ENCODE measurements around the gene FBXO45. TPM values are rescaled to one million over a fixed set of nuclear protein-coding genes. Genes with fewer than 3 reads are reported as not detected.

The FBXO45 gene
- total and polyA plus RNA-seq, 9 of the 15 experiments (the other 6 are each of a cell fraction or from before 2014, with no cell fraction given), result 15.2 to 52.8 (median 37.0) TPM

DNA sequence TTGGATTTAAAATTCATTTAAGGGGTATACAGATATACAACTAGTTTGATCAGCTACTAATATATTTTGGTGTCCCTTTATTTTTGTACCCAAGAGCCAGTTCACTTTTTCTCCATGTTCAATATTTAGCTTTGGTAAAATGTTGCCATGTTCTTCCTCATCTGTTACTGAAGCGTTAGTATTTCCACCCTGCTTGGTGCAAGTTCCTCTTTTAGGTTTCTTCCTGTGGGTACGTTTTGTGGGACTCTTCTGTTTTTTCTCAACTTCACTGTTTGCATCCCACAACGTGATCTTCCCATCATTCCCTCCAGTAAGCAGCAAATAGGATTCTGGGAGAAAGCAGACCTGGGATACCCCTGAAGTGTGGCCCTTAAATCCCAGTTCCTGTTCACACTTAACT lies 14.3 kb upstream of the FBXO45 start:
- CTCF ChIA-PET (ENCODE audit: low intra/inter-chr PET ratio), result no interaction called here

DNA sequence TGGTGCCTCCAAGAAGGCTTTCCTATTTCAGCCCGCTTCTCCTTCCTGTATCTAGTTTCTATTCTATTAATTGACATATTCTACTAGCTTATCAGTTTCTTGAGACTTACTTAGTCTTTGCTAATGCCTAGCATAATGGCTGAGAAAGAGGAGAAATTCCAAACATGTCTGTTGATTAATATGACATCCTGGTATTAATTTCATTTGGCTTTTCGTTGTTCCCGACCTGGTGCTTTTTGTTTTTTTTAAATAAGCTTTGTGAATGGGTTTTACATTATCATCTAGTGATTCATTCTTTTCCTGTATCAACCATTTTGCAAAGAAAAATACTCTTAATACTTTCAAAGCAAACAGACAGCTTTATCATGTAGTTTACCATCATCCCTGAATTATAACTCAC lies 13.2 kb upstream of the FBXO45 start:
- FAIRE-seq (no peak), ATAC-seq (no peak), DNase-seq (ENCODE audit: extremely low read depth in 1 of 4, low spot score in 3 of 4) (no peak)
- Histone ChIP-seq H4K20me1 (replicated peaks; ENCODE audit: control insufficient read depth, insufficient read depth, low read length) (no peaks in the 10 kb centered on the region), H3K9ac (ENCODE audit: insufficient read depth in 1 of 2, low read depth in 2 of 2, low read length in 2 of 2) (no peak overlapping the region), H3K4me3 (no peak overlapping the region), H3K4me1 (replicated peaks in 1 of 2; ENCODE audit: control insufficient read depth in 2 of 2, insufficient read depth in 2 of 2, low read length in 2 of 2) (no peaks in the 10 kb centered on the region), H2AFZ (ENCODE audit: low read depth, low read length) (no peak overlapping the region), H3K4me2 (ENCODE audit: insufficient read depth, low read length) (no peak overlapping the region), H3K36me3 (ENCODE audit: control insufficient read depth, insufficient read depth, low read length) (peaks cover 15% of the 10 kb centered on the region), H3K27me3 (ENCODE audit: control insufficient read depth in 2 of 2, insufficient read depth in 2 of 2, low read length in 2 of 2) (no peaks in the 10 kb centered on the region), H3K79me2 (ENCODE audit: control insufficient read depth, insufficient read depth, low read length) (no peaks in the 10 kb centered on the region), H3K9me3 (replicated peaks; ENCODE audit: control insufficient read depth, insufficient read depth, low read depth, low read length) (0 out of 2 replicates have a peak, but pooled peaks cover 3% of the 10 kb centered on the region), H3K9me1 (ENCODE audit: control insufficient read depth, insufficient read depth, low read length) (no peaks in the 10 kb centered on the region), H3K27ac (ENCODE audit: extremely low read depth, low read depth, low read length) (no peak overlapping the region)
- BruUV-seq (replicated peaks), result no TSS peak
- WGBS (ENCODE audit: insufficient coverage, low coverage, missing lambda C conversion rate), result 90% methylated on average over 3 of the region's 3 CpGs
- in situ Hi-C loops (cut with MboI) (no loop called here), intact Hi-C loops (cut with micrococcal nuclease) (no loop called here)
- CTCF ChIA-PET (ENCODE audit: low intra/inter-chr PET ratio), result no interaction called here
- POLR2A ChIA-PET, result interaction anchor here (1.5 to 1.7 kb wide), 2 partner anchors 12 to 13 kb away, joined by 3 to 4 read pairs; partner anchors contain the start of genes FBXO45 and WDR53
- TF ChIP-seq DMBX1 (CRISPR knock-in tag; IDR thresholded peaks at IDR 0.05; ENCODE audit: borderline replicate concordance), result no peak
- TF ChIP-seq STAT5B (CRISPR knock-in tag; IDR thresholded peaks at IDR 0.05), result no peak
- TF ChIP-seq FOXJ3 (CRISPR knock-in tag; IDR thresholded peaks at IDR 0.05), result no peak
- TF ChIP-seq, protein P1, sequence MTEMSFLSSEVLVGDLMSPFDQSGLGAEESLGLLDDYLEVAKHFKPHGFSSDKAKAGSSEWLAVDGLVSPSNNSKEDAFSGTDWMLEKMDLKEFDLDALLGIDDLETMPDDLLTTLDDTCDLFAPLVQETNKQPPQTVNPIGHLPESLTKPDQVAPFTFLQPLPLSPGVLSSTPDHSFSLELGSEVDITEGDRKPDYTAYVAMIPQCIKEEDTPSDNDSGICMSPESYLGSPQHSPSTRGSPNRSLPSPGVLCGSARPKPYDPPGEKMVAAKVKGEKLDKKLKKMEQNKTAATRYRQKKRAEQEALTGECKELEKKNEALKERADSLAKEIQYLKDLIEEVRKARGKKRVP (CRISPR knock-in tag; IDR thresholded peaks at IDR 0.05), result no peak
- no peak for TF ChIP-seq TCF3 (CRISPR knock-in tag; IDR thresholded peaks at IDR 0.05)
- TF ChIP-seq BRCA1 (IDR thresholded peaks at IDR 0.05), result no peak
- no peak for TF ChIP-seq BRCA1 (CRISPR knock-in tag; IDR thresholded peaks at IDR 0.05)
- TF ChIP-seq, protein P2, sequence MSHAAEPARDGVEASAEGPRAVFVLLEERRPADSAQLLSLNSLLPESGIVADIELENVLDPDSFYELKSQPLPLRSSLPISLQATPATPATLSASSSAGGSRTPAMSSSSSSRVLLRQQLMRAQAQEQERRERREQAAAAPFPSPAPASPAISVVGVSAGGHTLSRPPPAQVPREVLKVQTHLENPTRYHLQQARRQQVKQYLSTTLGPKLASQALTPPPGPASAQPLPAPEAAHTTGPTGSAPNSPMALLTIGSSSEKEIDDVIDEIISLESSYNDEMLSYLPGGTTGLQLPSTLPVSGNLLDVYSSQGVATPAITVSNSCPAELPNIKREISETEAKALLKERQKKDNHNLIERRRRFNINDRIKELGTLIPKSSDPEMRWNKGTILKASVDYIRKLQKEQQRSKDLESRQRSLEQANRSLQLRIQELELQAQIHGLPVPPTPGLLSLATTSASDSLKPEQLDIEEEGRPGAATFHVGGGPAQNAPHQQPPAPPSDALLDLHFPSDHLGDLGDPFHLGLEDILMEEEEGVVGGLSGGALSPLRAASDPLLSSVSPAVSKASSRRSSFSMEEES (CRISPR knock-in tag; IDR thresholded peaks at IDR 0.05), result no peak
- TF ChIP-seq, protein P3, sequence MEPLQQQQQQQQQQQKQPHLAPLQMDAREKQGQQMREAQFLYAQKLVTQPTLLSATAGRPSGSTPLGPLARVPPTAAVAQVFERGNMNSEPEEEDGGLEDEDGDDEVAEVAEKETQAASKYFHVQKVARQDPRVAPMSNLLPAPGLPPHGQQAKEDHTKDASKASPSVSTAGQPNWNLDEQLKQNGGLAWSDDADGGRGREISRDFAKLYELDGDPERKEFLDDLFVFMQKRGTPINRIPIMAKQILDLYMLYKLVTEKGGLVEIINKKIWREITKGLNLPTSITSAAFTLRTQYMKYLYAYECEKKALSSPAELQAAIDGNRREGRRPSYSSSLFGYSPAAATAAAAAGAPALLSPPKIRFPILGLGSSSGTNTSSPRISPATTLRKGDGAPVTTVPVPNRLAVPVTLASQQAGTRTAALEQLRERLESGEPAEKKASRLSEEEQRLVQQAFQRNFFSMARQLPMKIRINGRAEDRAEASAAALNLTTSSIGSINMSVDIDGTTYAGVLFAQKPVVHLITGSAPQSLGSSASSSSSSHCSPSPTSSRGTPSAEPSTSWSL (CRISPR knock-in tag; IDR thresholded peaks at IDR 0.05; ENCODE audit: borderline replicate concordance), result no peak
- no peak for TF ChIP-seq GATAD2A (IDR thresholded peaks at IDR 0.05)

More for the DNA sequence above, 14.3 kb upstream of the FBXO45 start:
- ATAC-seq (no peak), FAIRE-seq (no peak), DNase-seq (ENCODE audit: extremely low read depth in 1 of 4, low spot score in 3 of 4) (no peak)
- Histone ChIP-seq H3K9me3 (replicated peaks; ENCODE audit: control insufficient read depth, insufficient read depth, low read depth, low read length) (peaks cover 6% of the 10 kb centered on the region; the same call in 1 of the 2 replicates), H3K4me3 (no peak overlapping the region), H3K36me3 (ENCODE audit: control insufficient read depth, insufficient read depth, low read length) (peaks cover 12% of the 10 kb centered on the region; the same call in 2 of the 3 replicates), H3K79me2 (ENCODE audit: control insufficient read depth, insufficient read depth, low read length) (no peaks in the 10 kb centered on the region), H2AFZ (ENCODE audit: low read depth, low read length) (no peak overlapping the region), H4K20me1 (replicated peaks; ENCODE audit: control insufficient read depth, insufficient read depth, low read length) (no peaks in the 10 kb centered on the region), H3K9me1 (ENCODE audit: control insufficient read depth, insufficient read depth, low read length) (no peaks in the 10 kb centered on the region), H3K27ac (ENCODE audit: extremely low read depth, low read depth, low read length) (no peak overlapping the region), H3K4me2 (ENCODE audit: insufficient read depth, low read length) (no peak overlapping the region), H3K4me1 (replicated peaks in 1 of 2; ENCODE audit: control insufficient read depth in 2 of 2, insufficient read depth in 2 of 2, low read length in 2 of 2) (no peaks in the 10 kb centered on the region), H3K27me3 (ENCODE audit: control insufficient read depth in 2 of 2, insufficient read depth in 2 of 2, low read length in 2 of 2) (no peaks in the 10 kb centered on the region), H3K9ac (ENCODE audit: insufficient read depth in 1 of 2, low read depth in 2 of 2, low read length in 2 of 2) (no peak overlapping the region)
- intact Hi-C loops (cut with micrococcal nuclease) (no loop called here), in situ Hi-C loops (cut with MboI) (no loop called here)
- TF ChIP-seq, protein P4, sequence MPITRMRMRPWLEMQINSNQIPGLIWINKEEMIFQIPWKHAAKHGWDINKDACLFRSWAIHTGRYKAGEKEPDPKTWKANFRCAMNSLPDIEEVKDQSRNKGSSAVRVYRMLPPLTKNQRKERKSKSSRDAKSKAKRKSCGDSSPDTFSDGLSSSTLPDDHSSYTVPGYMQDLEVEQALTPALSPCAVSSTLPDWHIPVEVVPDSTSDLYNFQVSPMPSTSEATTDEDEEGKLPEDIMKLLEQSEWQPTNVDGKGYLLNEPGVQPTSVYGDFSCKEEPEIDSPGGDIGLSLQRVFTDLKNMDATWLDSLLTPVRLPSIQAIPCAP (CRISPR knock-in tag; IDR thresholded peaks at IDR 0.05; ENCODE audit: borderline replicate concordance), result no peak
- TF ChIP-seq RB1 (IDR thresholded peaks at IDR 0.05; ENCODE audit: low read depth), result no peak
- no peak for TF ChIP-seq TBL1XR1 (IDR thresholded peaks at IDR 0.05; ENCODE audit: low read length in 2 of 2)
- POLR2A ChIA-PET, result interaction anchor here (0.6 kb wide), 1 partner anchor 97 kb away, joined by 3 read pairs; no protein-coding TSS in a partner anchor
- BruUV-seq (replicated peaks), result TSS peak; percentile 32
- 34% methylated on average over 3 of the region's 3 CpGs for WGBS (ENCODE audit: insufficient coverage, low coverage, missing lambda C conversion rate)
